HL-60 (cell line): ENCODE measurements around the gene PTPDC1.

ENCODE experiments used
- DNase-seq, 2 experiments: peaks; one replicate each; pipeline ENCODE4 v3.0.0-alpha.2; 2010 to 2020; ENCODE audit warnings: low read depth in 1 of 2, low spot score in 1 of 2
- H3K27ac ChIP-seq: fragments of 250-450 bp; sonication (Bioruptor Pico); replicated peaks from 2 replicates; pipeline ENCODE4 v1.5.1; 2020; ENCODE audit warnings: mild to moderate bottlenecking, moderate library complexity
- H3K27me3 ChIP-seq: fragments of 250-450 bp; sonication (Bioruptor Pico); 2 replicates; pipeline ENCODE4 v1.5.1; 2021; ENCODE audit warnings: mild to moderate bottlenecking, moderate library complexity; ENCODE audit not compliant: insufficient read depth, poor library complexity, severe bottlenecking
- H3K4me3 ChIP-seq: replicated peaks from 2 replicates; pipeline ENCODE4 v1.5.1; 2011; ENCODE audit warnings: mild to moderate bottlenecking, control low read depth, low read length; ENCODE audit not compliant: insufficient read depth
- GABPA ChIP-seq: IDR thresholded peaks from 2 replicates; pipeline ENCODE4 v1.6.1; 2012; ENCODE audit warnings: low read depth
- POLR2AphosphoS5 ChIP-seq: IDR thresholded peaks from 2 replicates; pipeline ENCODE4 v1.6.1; 2012; ENCODE audit warnings: low read depth
- SPI1 ChIP-seq: IDR thresholded peaks from 2 replicates; pipeline ENCODE4 v1.6.1; 2012; ENCODE audit warnings: low read depth, mild to moderate bottlenecking, borderline replicate concordance
- TF ChIP-seq, protein P1 (sequence below): IDR thresholded peaks from one replicate; pipeline ENCODE4 v1.5.1; 2011; ENCODE audit warnings: low read length, control low read depth, inconsistent platforms; ENCODE audit not compliant: insufficient read depth
- TF ChIP-seq, protein P2 (sequence below): IDR thresholded peaks from 2 replicates; pipeline ENCODE4 v1.6.1; 2012; ENCODE audit warnings: low read depth; ENCODE audit not compliant: insufficient replicate concordance

The PTPDC1 gene

DNA sequence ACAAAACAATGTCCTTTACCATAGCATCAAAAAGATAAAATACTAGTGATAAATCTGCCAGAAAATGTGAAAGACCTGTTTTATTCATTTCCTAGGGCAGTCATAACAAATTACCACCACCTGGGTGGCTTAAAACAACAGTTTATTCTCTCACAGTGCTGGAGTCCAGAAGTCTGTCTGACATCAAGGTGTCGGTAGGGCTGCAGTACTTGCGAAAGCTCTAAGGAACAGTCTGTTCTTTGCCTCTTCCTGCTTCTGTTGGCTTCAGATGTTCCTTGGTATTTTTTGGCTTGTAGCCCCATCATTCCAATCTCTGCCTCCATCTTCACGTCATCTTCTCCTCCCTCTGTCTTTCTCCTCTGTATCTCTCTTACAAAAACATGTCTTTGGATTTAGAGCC is 51.0 kb downstream of the PTPDC1 start:
- H3K27ac ChIP-seq: no peak overlapping the region
- DNase-seq: peak in 1 of 2 experiments; percentile 18

DNA sequence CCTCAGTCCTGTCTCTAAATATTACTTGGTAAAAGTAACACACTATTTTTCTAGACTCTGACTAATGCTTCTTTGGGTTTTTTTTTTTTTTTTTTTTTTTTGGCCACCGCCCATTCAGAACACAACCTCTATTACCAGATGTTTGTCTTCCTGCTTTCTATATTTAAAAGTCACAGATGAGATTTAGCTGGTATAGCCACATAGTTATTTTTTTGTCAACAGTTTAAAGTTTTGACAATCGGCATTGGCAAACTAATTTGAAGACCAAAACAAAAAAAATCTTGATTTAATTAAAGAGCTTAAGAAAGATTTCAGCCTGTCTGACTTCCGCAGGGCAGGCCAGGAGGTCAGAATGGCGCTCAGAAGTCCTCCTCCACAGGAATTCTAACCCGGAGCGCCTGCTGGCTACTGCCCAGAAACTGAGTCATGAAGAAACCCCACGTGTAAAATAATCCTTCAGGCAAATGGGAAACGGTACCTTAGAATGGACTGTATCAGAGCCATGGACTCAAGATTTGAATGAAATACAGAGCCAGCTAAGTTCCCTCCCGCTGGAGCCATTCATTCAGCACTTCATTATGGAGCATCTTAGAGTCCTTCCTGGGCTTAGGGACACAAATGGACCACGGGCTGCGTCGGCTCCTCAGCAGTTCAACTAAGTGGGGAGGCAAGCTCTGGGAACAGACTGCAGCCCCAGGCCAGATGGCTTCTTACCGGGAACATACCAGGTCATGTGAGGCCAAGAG is 55.6 kb downstream of the PTPDC1 start:
- TF ChIP-seq SPI1: no peak
- TF ChIP-seq, protein P1, sequence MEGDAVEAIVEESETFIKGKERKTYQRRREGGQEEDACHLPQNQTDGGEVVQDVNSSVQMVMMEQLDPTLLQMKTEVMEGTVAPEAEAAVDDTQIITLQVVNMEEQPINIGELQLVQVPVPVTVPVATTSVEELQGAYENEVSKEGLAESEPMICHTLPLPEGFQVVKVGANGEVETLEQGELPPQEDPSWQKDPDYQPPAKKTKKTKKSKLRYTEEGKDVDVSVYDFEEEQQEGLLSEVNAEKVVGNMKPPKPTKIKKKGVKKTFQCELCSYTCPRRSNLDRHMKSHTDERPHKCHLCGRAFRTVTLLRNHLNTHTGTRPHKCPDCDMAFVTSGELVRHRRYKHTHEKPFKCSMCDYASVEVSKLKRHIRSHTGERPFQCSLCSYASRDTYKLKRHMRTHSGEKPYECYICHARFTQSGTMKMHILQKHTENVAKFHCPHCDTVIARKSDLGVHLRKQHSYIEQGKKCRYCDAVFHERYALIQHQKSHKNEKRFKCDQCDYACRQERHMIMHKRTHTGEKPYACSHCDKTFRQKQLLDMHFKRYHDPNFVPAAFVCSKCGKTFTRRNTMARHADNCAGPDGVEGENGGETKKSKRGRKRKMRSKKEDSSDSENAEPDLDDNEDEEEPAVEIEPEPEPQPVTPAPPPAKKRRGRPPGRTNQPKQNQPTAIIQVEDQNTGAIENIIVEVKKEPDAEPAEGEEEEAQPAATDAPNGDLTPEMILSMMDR: no peak
- TF ChIP-seq, protein P2, sequence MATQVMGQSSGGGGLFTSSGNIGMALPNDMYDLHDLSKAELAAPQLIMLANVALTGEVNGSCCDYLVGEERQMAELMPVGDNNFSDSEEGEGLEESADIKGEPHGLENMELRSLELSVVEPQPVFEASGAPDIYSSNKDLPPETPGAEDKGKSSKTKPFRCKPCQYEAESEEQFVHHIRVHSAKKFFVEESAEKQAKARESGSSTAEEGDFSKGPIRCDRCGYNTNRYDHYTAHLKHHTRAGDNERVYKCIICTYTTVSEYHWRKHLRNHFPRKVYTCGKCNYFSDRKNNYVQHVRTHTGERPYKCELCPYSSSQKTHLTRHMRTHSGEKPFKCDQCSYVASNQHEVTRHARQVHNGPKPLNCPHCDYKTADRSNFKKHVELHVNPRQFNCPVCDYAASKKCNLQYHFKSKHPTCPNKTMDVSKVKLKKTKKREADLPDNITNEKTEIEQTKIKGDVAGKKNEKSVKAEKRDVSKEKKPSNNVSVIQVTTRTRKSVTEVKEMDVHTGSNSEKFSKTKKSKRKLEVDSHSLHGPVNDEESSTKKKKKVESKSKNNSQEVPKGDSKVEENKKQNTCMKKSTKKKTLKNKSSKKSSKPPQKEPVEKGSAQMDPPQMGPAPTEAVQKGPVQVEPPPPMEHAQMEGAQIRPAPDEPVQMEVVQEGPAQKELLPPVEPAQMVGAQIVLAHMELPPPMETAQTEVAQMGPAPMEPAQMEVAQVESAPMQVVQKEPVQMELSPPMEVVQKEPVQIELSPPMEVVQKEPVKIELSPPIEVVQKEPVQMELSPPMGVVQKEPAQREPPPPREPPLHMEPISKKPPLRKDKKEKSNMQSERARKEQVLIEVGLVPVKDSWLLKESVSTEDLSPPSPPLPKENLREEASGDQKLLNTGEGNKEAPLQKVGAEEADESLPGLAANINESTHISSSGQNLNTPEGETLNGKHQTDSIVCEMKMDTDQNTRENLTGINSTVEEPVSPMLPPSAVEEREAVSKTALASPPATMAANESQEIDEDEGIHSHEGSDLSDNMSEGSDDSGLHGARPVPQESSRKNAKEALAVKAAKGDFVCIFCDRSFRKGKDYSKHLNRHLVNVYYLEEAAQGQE: no peak
- TF ChIP-seq GABPA: no peak
- no peak for TF ChIP-seq POLR2AphosphoS5
- no peak for DNase-seq
- no peak overlapping the region for H3K4me3 ChIP-seq

More for the DNA sequence above, 51.0 kb downstream of the PTPDC1 start:
- TF ChIP-seq GABPA: no peak
- TF ChIP-seq, protein P1: no peak
- TF ChIP-seq, protein P2: no peak
- no peak for TF ChIP-seq SPI1
- TF ChIP-seq POLR2AphosphoS5: no peak
- H3K4me3 ChIP-seq: no peak overlapping the region
- no peaks in the 10 kb centered on the region for H3K27me3 ChIP-seq

GRCh38 chr9:94140418-94140780 is 56.1 kb downstream of the PTPDC1 start:
- no peak for DNase-seq
- Histone ChIP-seq H3K4me3 (no peak overlapping the region), H3K27ac (no peak overlapping the region), H3K27me3 (no peaks in the 10 kb centered on the region)
- TF ChIP-seq, protein P1: no peak
- TF ChIP-seq, protein P2: no peak
- TF ChIP-seq POLR2AphosphoS5 (no peak), SPI1 (no peak), GABPA (no peak)

More for the DNA sequence above, 55.6 kb downstream of the PTPDC1 start:
- no peaks in the 10 kb centered on the region for H3K27me3 ChIP-seq
- H3K27ac ChIP-seq: no peak overlapping the region
